Neural cell (in vitro differentiated cells): ENCODE data around the gene PDE7B. TPM values are rescaled to one million over a fixed set of nuclear protein-coding genes. Genes with fewer than 3 reads are reported as not detected.

Source experiments
- H2AFZ ChIP-seq: fragments of 200-600, 300-800 bp; sonication (generic), shearing (Covaris generic); 2 replicates; pipeline ENCODE4 v1.6.0; 2014; ENCODE audit warnings: low read depth, mild to moderate bottlenecking, antibody characterized with exemption, low read length, moderate library complexity
- H3F3A ChIP-seq: fragments of 200-600 bp; shearing (Covaris generic); 2 replicates; pipeline ENCODE4 v1.6.1; 2016; ENCODE audit warnings: mild to moderate bottlenecking, moderate library complexity, mixed read lengths, antibody characterized with exemption, low read length; ENCODE audit not compliant: insufficient read depth, poor library complexity, severe bottlenecking
- H3K27ac ChIP-seq: fragments of 200-600, 300-800 bp; sonication (generic), shearing (Covaris generic); 2 replicates; pipeline ENCODE4 v1.5.1; 2014; ENCODE audit warnings: mild to moderate bottlenecking, low read length, moderate library complexity
- H3K27me3 ChIP-seq: fragments of 300-800, 200-600 bp; sonication (generic), shearing (Covaris generic); 2 replicates; pipeline ENCODE4 v1.6.0; 2014; ENCODE audit warnings: mild to moderate bottlenecking, low read depth, low read length, moderate library complexity; ENCODE audit not compliant: insufficient read depth
- H3K36me3 ChIP-seq: fragments of 300-800, 200-600 bp; sonication (generic), shearing (Covaris generic); 2 replicates; pipeline ENCODE4 v1.5.1; 2014; ENCODE audit warnings: mild to moderate bottlenecking, antibody characterized with exemption, low read length, moderate library complexity; ENCODE audit not compliant: insufficient read depth
- H3K4me2 ChIP-seq: fragments of 300-800, 200-600 bp; sonication (generic), shearing (Covaris generic); 2 replicates; pipeline ENCODE4 v1.6.0; 2014; ENCODE audit warnings: mild to moderate bottlenecking, low read length
- H3K4me3 ChIP-seq: fragments of 300-800, 200-600 bp; sonication (generic), shearing (Covaris generic); 2 replicates; pipeline ENCODE4 v1.5.1; 2014; ENCODE audit warnings: mild to moderate bottlenecking, low read length, moderate library complexity
- H3K79me2 ChIP-seq: fragments of 200-600 bp; shearing (Covaris generic); replicated peaks from 2 replicates; pipeline ENCODE4 v1.6.0; 2014; ENCODE audit warnings: mild to moderate bottlenecking, low read length, moderate library complexity; ENCODE audit not compliant: insufficient read depth
- H3K9ac ChIP-seq: fragments of 300-800, 200-600 bp; sonication (generic), shearing (Covaris generic); 2 replicates; pipeline ENCODE4 v1.6.1; 2016; ENCODE audit warnings: mild to moderate bottlenecking, low read length, mixed read lengths
- H3K9me2 ChIP-seq: fragments of 200-600 bp; shearing (Covaris generic); 2 replicates; pipeline ENCODE4 v1.6.1; 2016; ENCODE audit warnings: mild to moderate bottlenecking, low read length, mixed read lengths; ENCODE audit not compliant: insufficient read depth
- H3K9me3 ChIP-seq: fragments of 200-600, 300-800 bp; sonication (generic), shearing (Covaris generic); 2 replicates; pipeline ENCODE4 v1.6.1; 2016; ENCODE audit warnings: mild to moderate bottlenecking, mixed run types, low read length, moderate library complexity, mixed read lengths
- H4K20me1 ChIP-seq: fragments of 200-600 bp; shearing (Covaris generic); 2 replicates; pipeline ENCODE4 v1.6.1; 2016; ENCODE audit warnings: mild to moderate bottlenecking, mixed run types; ENCODE audit not compliant: insufficient read depth
- CTCF ChIP-seq: fragments of 450-650 bp; IDR thresholded peaks from 2 replicates; pipeline ENCODE4 v1.5.1; 2014; ENCODE audit warnings: antibody characterized with exemption, mild to moderate bottlenecking, moderate library complexity; ENCODE audit not compliant: poor library complexity, severe bottlenecking
- EP300 ChIP-seq: fragments of 450-650 bp; conservative IDR thresholded peaks from 2 replicates; pipeline ENCODE4 v1.6.1; 2014; ENCODE audit warnings: antibody characterized with exemption, mild to moderate bottlenecking, moderate library complexity; ENCODE audit not compliant: poor library complexity, severe bottlenecking
- EZH2 ChIP-seq: fragments of 200-600, 300-800 bp; shearing (Covaris generic), sonication (generic); IDR thresholded peaks from 2 replicates; pipeline ENCODE4 v1.6.1; 2014; ENCODE audit warnings: antibody characterized with exemption, low read length, borderline replicate concordance, mild to moderate bottlenecking; ENCODE audit not compliant: insufficient read depth, poor library complexity, severe bottlenecking
- MXI1 ChIP-seq: fragments of 450-650 bp; conservative IDR thresholded peaks from 2 replicates; pipeline ENCODE4 v1.6.1; 2014; ENCODE audit warnings: antibody characterized with exemption, mild to moderate bottlenecking; ENCODE audit not compliant: poor library complexity, severe bottlenecking
- POLR2AphosphoS5 ChIP-seq: IDR thresholded peaks from 2 replicates; pipeline ENCODE4 v1.6.1; 2012
- RAD21 ChIP-seq: fragments of 450-650 bp; conservative IDR thresholded peaks from 2 replicates; pipeline ENCODE4 v1.6.1; 2014; ENCODE audit warnings: antibody characterized with exemption, mild to moderate bottlenecking, moderate library complexity
- REST ChIP-seq: IDR thresholded peaks from 2 replicates; pipeline ENCODE4 v1.6.1; 2012; ENCODE audit warnings: borderline replicate concordance
- SMC3 ChIP-seq: fragments of 450-650 bp; conservative IDR thresholded peaks from 2 replicates; pipeline ENCODE4 v1.6.1; 2014; ENCODE audit warnings: antibody characterized with exemption, mild to moderate bottlenecking, moderate library complexity; ENCODE audit not compliant: poor library complexity
- TAF1 ChIP-seq: IDR thresholded peaks from 2 replicates; pipeline ENCODE4 v1.6.1; 2012; ENCODE audit warnings: low read depth
- polyA plus RNA-seq: library from polyadenylated mRNA; depleted of rRNA; stranded (reverse); fragments of >200 nt; gene quantifications from 2 replicates; pipeline ENCODE4 v1.2.3, GENCODE V29; 2014

Gene PDE7B
- polyA plus RNA-seq, 1 donor from 2014 or later = 5.9 TPM

- Histone ChIP-seq H3K27ac (no peak overlapping the region), H2AFZ (no peak overlapping the region), H3K9ac (no peak overlapping the region), H3K4me2 (no peak overlapping the region), H3K9me2 (no peaks in the 10 kb centered on the region), H3F3A (no peaks in the 10 kb centered on the region), H3K79me2 (no peaks in the 10 kb centered on the region), H3K36me3 (no peaks in the 10 kb centered on the region), H3K4me3 (no peak overlapping the region), H3K27me3 (no peaks in the 10 kb centered on the region), H3K9me3 (no peaks in the 10 kb centered on the region), H4K20me1 (no peaks in the 10 kb centered on the region)
- TF ChIP-seq POLR2AphosphoS5 (no peak), TAF1 (no peak), SMC3 (no peak), MXI1 (no peak), EP300 (no peak), CTCF (no peak), RAD21 (no peak)
Measured at GRCh38 chr6:135904666-135905065, 53.2 kb downstream of the PDE7B start.

GRCh38 chr6:135905604-135906300 lies 54.3 kb downstream of the PDE7B start:
- no peaks in the 10 kb centered on the region for H3K27me3 ChIP-seq
- TF ChIP-seq EZH2 (no peak), RAD21 (no peak)
- H3K9me2 ChIP-seq = no peaks in the 10 kb centered on the region
- no peak overlapping the region for H3K4me2 ChIP-seq
- no peaks in the 10 kb centered on the region for H4K20me1 ChIP-seq
- no peaks in the 10 kb centered on the region for H3K79me2 ChIP-seq
- no peak overlapping the region for H2AFZ ChIP-seq
- no peak overlapping the region for H3K4me3 ChIP-seq
- H3K9ac ChIP-seq = no peak overlapping the region
- no peaks in the 10 kb centered on the region for H3K36me3 ChIP-seq
- no peak overlapping the region for H3K27ac ChIP-seq
- H3K9me3 ChIP-seq = no peaks in the 10 kb centered on the region
- no peaks in the 10 kb centered on the region for H3F3A ChIP-seq

GRCh38 chr6:135906542-135906941 lies 55.0 kb downstream of the PDE7B start:
- Histone ChIP-seq H3K9ac (no peak overlapping the region), H3K79me2 (no peaks in the 10 kb centered on the region), H3K9me2 (no peaks in the 10 kb centered on the region), H4K20me1 (no peaks in the 10 kb centered on the region), H3K9me3 (no peaks in the 10 kb centered on the region), H3K27ac (no peak overlapping the region), H3K4me2 (no peak overlapping the region), H3K4me3 (no peak overlapping the region), H3F3A (no peaks in the 10 kb centered on the region), H3K27me3 (no peaks in the 10 kb centered on the region), H2AFZ (no peak overlapping the region), H3K36me3 (no peaks in the 10 kb centered on the region)
- TF ChIP-seq SMC3 (no peak), TAF1 (no peak), EP300 (no peak), CTCF (no peak), POLR2AphosphoS5 (no peak), RAD21 (no peak), REST (no peak)
